Hematopoietic multipotent progenitor cell treated with erythropoietin and hydrocortisone succinate and interleukin-3 and kit ligand, for 15 days (in vitro differentiated cells): Measurements from ENCODE around the gene TPST1.
"Not testable (repeated sequence)": the region's sequence is repeated elsewhere in the genome, so short reads cannot be mapped to it uniquely, and the experiment has no call there.

Source experiments
- DNase-seq: peaks from one replicate; pipeline ENCODE4 v3.0.0-alpha.2; 2015; ENCODE audit warnings: low spot score

TPST1 gene

GRCh38 chr7:66380272-66380888, 175.2 kb downstream of the TPST1 start:
- no peak for DNase-seq

- DNase-seq = not testable (repeated sequence)
These were observed 177.2 kb downstream of the TPST1 start for GRCh38 chr7:66382182-66382923.

DNA sequence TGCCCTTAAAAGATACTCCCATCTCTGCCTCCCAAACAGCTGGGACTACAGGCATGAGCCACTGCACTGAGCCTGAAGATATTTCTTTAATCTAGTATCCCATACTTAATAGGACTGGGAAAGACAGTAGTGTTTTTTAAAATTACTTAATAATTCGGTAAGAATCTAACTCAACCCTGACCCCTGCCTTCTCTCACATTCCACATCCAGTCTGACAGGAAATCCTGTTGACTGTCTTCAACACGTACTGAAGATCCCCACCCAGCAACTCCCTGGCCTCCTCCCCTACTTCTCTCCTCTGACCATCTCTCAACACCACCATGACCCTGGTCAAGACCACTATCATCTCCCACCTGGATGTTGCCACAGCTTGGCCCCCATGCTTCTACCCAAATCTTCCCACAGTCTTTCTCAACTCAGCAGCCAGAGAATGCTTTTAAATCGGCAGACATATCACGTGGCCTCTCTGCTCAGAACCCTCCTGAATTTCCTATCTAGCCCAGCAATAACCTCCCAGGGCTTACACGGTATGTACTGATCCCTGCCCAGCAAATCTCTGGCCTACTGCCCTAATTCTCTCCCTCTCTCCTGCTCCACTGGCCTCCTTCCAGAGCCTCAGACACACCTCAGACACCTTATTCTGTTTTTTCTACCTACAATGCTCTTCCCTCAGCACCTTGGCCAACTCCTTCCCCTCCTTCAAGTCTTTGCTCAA, 180.2 kb downstream of the TPST1 start:
- DNase-seq = not testable (repeated sequence)

GRCh38 chr7:66395128-66395571, 190.0 kb downstream of the TPST1 start:
- not testable (repeated sequence) for DNase-seq

DNA sequence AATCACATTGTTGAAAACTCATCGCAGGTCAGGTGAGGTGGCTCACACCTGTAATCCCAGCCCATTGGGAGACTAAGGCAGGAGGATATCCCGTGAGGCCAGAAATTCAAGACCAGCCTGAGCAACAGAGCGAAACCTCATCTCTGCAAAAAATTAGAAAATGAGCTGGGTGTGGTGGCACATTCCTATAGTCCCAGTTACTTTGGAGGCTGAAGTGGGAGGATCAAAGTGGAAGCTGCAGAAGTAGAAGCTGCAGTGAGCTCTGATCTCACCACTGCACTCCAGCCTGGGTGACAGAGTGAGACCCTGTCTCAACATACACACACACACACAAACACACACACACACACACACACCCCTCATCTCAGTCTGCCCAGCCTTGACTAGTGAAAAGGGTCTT, 190.9 kb downstream of the TPST1 start:
- not testable (repeated sequence) for DNase-seq

GRCh38 chr7:66398841-66399240, 193.7 kb downstream of the TPST1 start:
- DNase-seq = not testable (repeated sequence)

- DNase-seq = no peak
These were observed 194.4 kb downstream of the TPST1 start for GRCh38 chr7:66399566-66399965.

- DNase-seq = no peak
These were observed 195.3 kb downstream of the TPST1 start for GRCh38 chr7:66400400-66400799.

DNA sequence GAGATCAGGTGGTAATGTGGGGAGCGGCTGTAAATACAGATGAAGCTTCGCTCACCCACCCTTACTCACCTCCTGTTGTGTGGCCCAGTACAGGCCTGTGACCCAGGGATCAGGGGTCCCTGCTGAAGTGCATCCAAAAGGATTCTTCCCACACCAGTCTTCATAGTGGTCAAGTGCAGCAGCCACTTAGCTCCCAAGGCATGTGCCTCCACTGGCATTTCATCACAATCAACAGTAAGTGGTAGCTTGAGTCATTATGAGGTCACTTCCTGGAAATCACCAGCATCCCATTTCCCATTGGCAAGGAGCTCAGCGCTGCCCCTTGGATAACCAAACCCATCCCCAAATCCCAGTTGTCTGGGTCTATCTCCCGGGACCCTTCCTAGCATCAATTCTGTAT, 196.0 kb downstream of the TPST1 start:
- DNase-seq = not testable (repeated sequence)

- DNase-seq = not testable (repeated sequence)
These were observed 196.8 kb downstream of the TPST1 start for GRCh38 chr7:66401932-66402331.

- DNase-seq = no peak
These were observed 198.4 kb downstream of the TPST1 start for GRCh38 chr7:66403564-66403963.

GRCh38 chr7:66409493-66409892, 204.4 kb downstream of the TPST1 start:
- no peak for DNase-seq
